HepG2 (cell line): ENCODE data around the gene CPXM1. TPM values are rescaled to one million over a fixed set of nuclear protein-coding genes. Genes with fewer than 3 reads are reported as not detected.

ENCODE experiments used
- ATAC-seq: fragments of 200-7000 bp; cut with Tn5 transposase; 3 replicates; pipeline ENCODE4 v1.9.1; 2020; ENCODE audit warnings: mild to moderate bottlenecking, moderate library complexity
- BruUV-seq: library from RNA; stranded (reverse); fragments of 400-500 nt; replicated peaks from 2 replicates; lab custom pipeline; 2021; lab: Mats Ljungman, UMichigan
- CTCF ChIA-PET: fragments of 300-600 bp; formaldehyde crosslinking; extraction: SDS; loops from one replicate; lab custom pipeline; 2021; ENCODE audit warnings: low total read pairs, inconsistent platforms, low intra/inter-chr PET ratio; lab: Yijun Ruan, JAX
- POLR2A ChIA-PET: fragments of 350-600 bp; sonication (Branson Sonifier 250); formaldehyde crosslinking; loops from one replicate; lab custom pipeline; 2020; ENCODE audit warnings: antibody characterized with exemption, inconsistent platforms; lab: Yijun Ruan, JAX
- DNase-seq: peaks from one replicate; pipeline ENCODE4 v3.0.0-alpha.2; 2015; ENCODE audit warnings: low spot score
- FAIRE-seq: peaks from 3 replicates; lab custom pipeline; 2011; peaks lifted over from hg19 to GRCh38; lab: Jason Lieb, UNC
- H2AFZ ChIP-seq: one replicate; pipeline ENCODE4 v1.6.1; 2011; ENCODE audit warnings: low read length, inconsistent platforms
- H3K27ac ChIP-seq: fragments of 300-600 bp; 3 replicates; pipeline ENCODE4 v1.8.0; 2011; ENCODE audit warnings: mixed run types, mild to moderate bottlenecking, mixed read lengths, low read length, inconsistent platforms; ENCODE audit not compliant: insufficient read depth; ENCODE audit errors: extremely low read length
- H3K27me3 ChIP-seq, 2 experiments: fragments of 200-600 bp in 1 of 2; 2 replicates in 1 of 2; 3 replicates in 1 of 2; pipeline versions ENCODE4 v1.6.0 to v1.8.0; 2011; ENCODE audit warnings: low read length in 2 of 2, mild to moderate bottlenecking in 2 of 2, moderate library complexity in 2 of 2, inconsistent platforms in 1 of 2; ENCODE audit not compliant: insufficient read depth in 2 of 2, control insufficient read depth in 1 of 2
- H3K36me3 ChIP-seq, 2 experiments: fragments of 200-600 bp in 1 of 2; replicated peaks in 1 of 2; 2 replicates in 1 of 2; 3 replicates in 1 of 2; pipeline versions ENCODE4 v1.5.1 to v1.8.0; 2011; ENCODE audit warnings: low read length in 2 of 2, inconsistent platforms in 1 of 2; ENCODE audit not compliant: insufficient read depth in 2 of 2, control insufficient read depth in 1 of 2
- H3K4me1 ChIP-seq: 2 replicates; pipeline ENCODE4 v1.5.1; 2012; ENCODE audit warnings: low read length, inconsistent platforms; ENCODE audit not compliant: insufficient read depth
- H3K4me2 ChIP-seq: 2 replicates; pipeline ENCODE4 v1.6.0; 2011; ENCODE audit warnings: low read depth, low read length, inconsistent platforms
- H3K4me3 ChIP-seq, 3 experiments: fragments of 200-600 bp in 1 of 3; sonication (generic), shearing (Covaris generic) in 1 of 3; replicated peaks in 1 of 3; 2 replicates each; pipeline ENCODE4 v1.5.1; 2011 to 2016; ENCODE audit warnings: low read length in 3 of 3, inconsistent platforms in 2 of 3, low read depth in 2 of 3, mild to moderate bottlenecking in 2 of 3, control low read depth in 1 of 3, mixed read lengths in 1 of 3; ENCODE audit not compliant: insufficient read depth in 1 of 3
- H3K79me2 ChIP-seq: one replicate; pipeline ENCODE4 v1.6.1; 2011; ENCODE audit warnings: low read length, inconsistent platforms; ENCODE audit not compliant: insufficient read depth
- H3K9ac ChIP-seq: 2 replicates; pipeline ENCODE4 v1.6.0; 2011; ENCODE audit warnings: mild to moderate bottlenecking, low read depth, low read length, inconsistent platforms; ENCODE audit not compliant: insufficient read depth
- H3K9me3 ChIP-seq: 2 replicates; pipeline ENCODE4 v1.5.1; 2012; ENCODE audit warnings: mild to moderate bottlenecking, low read length
- H4K20me1 ChIP-seq: 2 replicates; pipeline ENCODE4 v1.6.0; 2011; ENCODE audit warnings: inconsistent platforms, mild to moderate bottlenecking, low read length, moderate library complexity; ENCODE audit not compliant: insufficient read depth
- DMAP1 ChIP-seq: IDR thresholded peaks from 2 replicates; pipeline ENCODE4 v1.6.1; 2016
- GPN1 ChIP-seq: sonication (generic); formaldehyde crosslinking; IDR thresholded peaks from 2 replicates; pipeline ENCODE4 v1.5.1; 2020; ENCODE audit warnings: missing genetic modification reagents, borderline replicate concordance
- HNRNPK ChIP-seq: fragments of 200-400 bp; formaldehyde crosslinking; IDR thresholded peaks from 2 replicates; pipeline ENCODE4 v1.6.1; 2018; ENCODE audit warnings: low read length, low read depth, moderate library complexity, mild to moderate bottlenecking; ENCODE audit not compliant: poor library complexity, severe bottlenecking
- MIXL1 ChIP-seq: IDR thresholded peaks from 2 replicates; pipeline ENCODE4 v1.6.1; 2016
- SCMH1 ChIP-seq: sonication (generic); formaldehyde crosslinking; IDR thresholded peaks from 2 replicates; pipeline ENCODE4 v1.9.0; 2021; ENCODE audit warnings: missing genetic modification reagents, mild to moderate bottlenecking, borderline replicate concordance
- SP5 ChIP-seq: IDR thresholded peaks from 2 replicates; pipeline ENCODE4 v1.6.1; 2016; ENCODE audit warnings: low read depth, borderline replicate concordance
- XBP1 ChIP-seq: sonication (generic); formaldehyde crosslinking; IDR thresholded peaks from 2 replicates; pipeline ENCODE4 v1.5.0; 2020; ENCODE audit warnings: missing genetic modification reagents
- ZNF263 ChIP-seq: sonication (generic); formaldehyde crosslinking; IDR thresholded peaks from 2 replicates; pipeline ENCODE4 v1.4.0; 2020; ENCODE audit warnings: missing genetic modification reagents
- ZNF543 ChIP-seq: sonication (generic); formaldehyde crosslinking; IDR thresholded peaks from 2 replicates; pipeline ENCODE4 v1.4.0; 2020; ENCODE audit warnings: mild to moderate bottlenecking, missing genetic modification reagents
- ZNF7 ChIP-seq: IDR thresholded peaks from 2 replicates; pipeline ENCODE4 v1.6.1; 2016; ENCODE audit warnings: missing biosample characterization, missing genetic modification reagents
- WGBS: methylation state at CpG from one replicate; pipeline ENCODE4 v1.1.6; 2017; ENCODE audit warnings: low lambda C conversion rate; 5-methylcytosine and 5-hydroxymethylcytosine counted together
- in situ Hi-C: cut with HindIII; loops from 2 replicates; pipeline ENCODE4 v1.10.0; 2017; ENCODE audit warnings: low pct_unique_long_range_greater_than_20kb; ENCODE audit not compliant: extremely low pct_ligation_motif_present
- intact Hi-C: fragments of 100-400 bp; cut with micrococcal nuclease; formaldehyde crosslinking; loops from one replicate; pipeline ENCODE4 v1.10.0; 2022; ENCODE audit not compliant: unreplicated experiment
- polyA plus RNA-seq, 8 experiments: library from polyadenylated mRNA; depleted of rRNA in 3 of 8; stranded (reverse) in 7 of 8; unstranded in 1 of 8; fragments of >200 nt; fragmentation: Illumina TruSeq in 4 of 8; extraction: Trizol in 4 of 8; gene quantifications; 2 replicates each; pipeline versions ENCODE4 v1.2.1 to v1.2.3, GENCODE V29; 2011 to 2016; ENCODE audit warnings: low read depth in 4 of 8, missing spikeins in 1 of 8, mixed read lengths in 1 of 8; ENCODE audit not compliant: insufficient read depth in 1 of 8
- total RNA-seq, 5 experiments: library from RNA; depleted of rRNA; stranded (reverse); fragments of >200 nt; fragmentation: Illumina TruSeq; extraction: Trizol; gene quantifications; 2 replicates each; pipeline ENCODE4 v1.2.3, GENCODE V29; 2016; ENCODE audit warnings: low read depth in 1 of 5
- TF ChIP-seq, protein P1 (sequence below): sonication (generic); formaldehyde crosslinking; IDR thresholded peaks from 2 replicates; pipeline ENCODE4 v1.4.0; 2020; ENCODE audit warnings: missing genetic modification reagents, mild to moderate bottlenecking, borderline replicate concordance

The CPXM1 gene
- total and polyA plus RNA-seq, 2 of the 13 experiments (the other 11 are each of a cell fraction or from before 2014, with no cell fraction given), result 0.07 TPM; not detected in 1

DNA sequence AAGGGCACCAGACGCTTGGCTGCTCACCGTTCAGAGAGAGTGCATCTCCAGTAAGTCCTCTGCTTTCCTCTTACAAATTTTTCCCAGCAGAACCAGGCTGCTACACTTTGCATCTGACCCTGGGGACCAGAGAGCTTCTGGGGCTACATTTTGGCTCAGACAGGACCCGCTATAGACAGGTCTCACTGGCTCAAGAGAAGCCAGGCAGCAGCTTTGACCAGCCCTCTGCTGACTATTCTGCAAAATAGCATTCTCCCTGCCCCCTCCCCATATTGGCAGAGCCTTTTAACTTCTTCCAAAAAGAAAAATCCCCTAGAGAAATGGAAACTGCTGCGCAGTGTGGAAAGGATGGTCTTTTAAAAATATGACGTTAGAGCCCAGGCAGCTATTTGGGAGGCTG, 37.2 kb downstream of the CPXM1 start:
- Histone ChIP-seq H3K9ac (no peak overlapping the region), H4K20me1 (no peaks in the 10 kb centered on the region), H3K4me2 (no peak overlapping the region), H3K79me2 (no peaks in the 10 kb centered on the region), H3K27me3 (peaks cover 18 to 67% of the 10 kb centered on the region in 2 experiments), H3K36me3 (no peaks in the 10 kb centered on the region), H3K27ac (no peak overlapping the region), H3K9me3 (no peaks in the 10 kb centered on the region), H3K4me3 (no peak overlapping the region), H2AFZ (no peak overlapping the region), H3K4me1 (no peaks in the 10 kb centered on the region)
- no peak for DNase-seq
- ChIA-PET POLR2A (no interaction called here), CTCF (no interaction called here)
- TF ChIP-seq GPN1 (no peak), SP5 (no peak), ZNF263 (CRISPR knock-in tag) (no peak), XBP1 (no peak), MIXL1 (CRISPR knock-in tag) (no peak), SCMH1 (CRISPR knock-in tag) (no peak), ZNF7 (CRISPR knock-in tag) (no peak), HNRNPK (no peak)
- in situ Hi-C loops, result no loop called here
- intact Hi-C loops, result no loop called here
- WGBS, result 16% methylated on average over 5 of the region's 5 CpGs
- no peak for ATAC-seq
- no TSS peak for BruUV-seq
- no peak for FAIRE-seq

DNA sequence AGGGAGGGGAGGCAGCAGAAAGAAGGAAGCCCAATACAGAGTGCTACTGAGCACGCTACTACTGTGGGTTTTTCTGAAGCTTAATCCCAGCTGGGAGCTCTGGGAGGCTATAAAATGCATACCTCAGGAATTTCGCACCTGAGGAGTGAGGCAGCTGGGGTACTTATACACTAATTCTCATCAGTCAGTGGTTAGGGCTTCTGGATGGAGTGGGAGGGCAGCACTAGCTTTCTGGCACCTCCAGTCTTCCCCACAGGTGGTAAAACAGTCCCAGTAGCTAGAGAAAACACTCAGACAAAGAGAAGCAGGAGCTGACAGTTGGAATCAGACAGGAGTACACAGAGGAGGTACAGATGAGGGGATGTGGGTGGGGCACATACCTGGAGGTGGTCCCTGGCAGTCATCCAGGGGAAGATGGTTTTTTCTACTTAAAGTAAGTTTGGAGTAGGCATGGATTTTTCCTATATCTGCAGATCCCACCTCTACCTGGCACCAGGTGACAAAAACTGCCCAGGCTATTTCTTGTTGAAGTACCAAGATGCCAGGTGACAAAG, 37.8 kb downstream of the CPXM1 start:
- CTCF ChIA-PET, result no interaction called here
- TF ChIP-seq, protein P1, sequence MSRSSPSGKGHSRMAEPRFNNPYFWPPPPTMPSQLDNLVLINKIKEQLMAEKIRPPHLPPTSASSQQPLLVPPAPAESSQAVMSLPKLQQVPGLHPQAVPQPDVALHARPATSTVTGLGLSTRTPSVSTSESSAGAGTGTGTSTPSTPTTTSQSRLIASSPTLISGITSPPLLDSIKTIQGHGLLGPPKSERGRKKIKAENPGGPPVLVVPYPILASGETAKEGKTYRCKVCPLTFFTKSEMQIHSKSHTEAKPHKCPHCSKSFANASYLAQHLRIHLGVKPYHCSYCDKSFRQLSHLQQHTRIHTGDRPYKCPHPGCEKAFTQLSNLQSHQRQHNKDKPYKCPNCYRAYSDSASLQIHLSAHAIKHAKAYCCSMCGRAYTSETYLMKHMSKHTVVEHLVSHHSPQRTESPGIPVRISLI (CRISPR knock-in tag), result no peak
- TF ChIP-seq ZNF543 (CRISPR knock-in tag) (no peak), DMAP1 (CRISPR knock-in tag) (no peak)

More for the DNA sequence above, 37.8 kb downstream of the CPXM1 start:
- H3K36me3 ChIP-seq, result no peaks in the 10 kb centered on the region
- H2AFZ ChIP-seq, result no peak overlapping the region
- no peaks in the 10 kb centered on the region for H3K4me1 ChIP-seq
- FAIRE-seq, result no peak
- H3K4me2 ChIP-seq, result no peak overlapping the region
- H3K79me2 ChIP-seq, result no peaks in the 10 kb centered on the region
- ATAC-seq, result no peak
- DNase-seq, result no peak
- peaks cover 13 to 66% of the 10 kb centered on the region in 2 experiments for H3K27me3 ChIP-seq
- H4K20me1 ChIP-seq, result no peaks in the 10 kb centered on the region
- H3K4me3 ChIP-seq, result no peak overlapping the region
- no peak overlapping the region for H3K27ac ChIP-seq
- no TSS peak for BruUV-seq
- POLR2A ChIA-PET, result interaction anchor here (0.8 kb wide), 1 partner anchor 9 kb away, joined by 3 read pairs; no protein-coding TSS in a partner anchor
- H3K9me3 ChIP-seq, result no peaks in the 10 kb centered on the region
- WGBS, result 21% methylated on average over 2 of the region's 2 CpGs
- H3K9ac ChIP-seq, result no peak overlapping the region
- in situ Hi-C loops (no loop called here), intact Hi-C loops (no loop called here)
